Mucosa of descending colon (tissue), 3 donors: Measurements from ENCODE around the gene PELI3. TPM values are rescaled to one million over a fixed set of nuclear protein-coding genes. Genes with fewer than 3 reads are reported as not detected.

ENCODE experiments used
- ATAC-seq: fragments of 200-7000 bp; cut with Tn5 transposase; one replicate; pipeline ENCODE4 v1.9.1; 2020; ENCODE audit warnings: mild to moderate bottlenecking, moderate library complexity
- DNase-seq, 3 donors: peaks; one replicate each; pipeline ENCODE4 v3.0.0-alpha.2; 2020
- H3K36me3 ChIP-seq: fragments of 200-600 bp; one replicate; pipeline ENCODE4 v1.8.0; 2021; ENCODE audit warnings: low read depth, mild to moderate bottlenecking
- H3K4me1 ChIP-seq: fragments of 200-600 bp; one replicate; pipeline ENCODE4 v1.8.0; 2021; ENCODE audit warnings: low read depth, mild to moderate bottlenecking
- H3K4me3 ChIP-seq: fragments of 200-600 bp; one replicate; pipeline ENCODE4 v1.8.0; 2021; ENCODE audit warnings: mild to moderate bottlenecking
- H3K9me3 ChIP-seq: fragments of 200-600 bp; one replicate; pipeline ENCODE4 v1.8.0; 2021; ENCODE audit warnings: mild to moderate bottlenecking
- intact Hi-C, 2 donors: fragments of 100-400 bp; cut with DNase I in 1 of 2; cut with micrococcal nuclease in 1 of 2; formaldehyde crosslinking; loops; one replicate each; pipeline versions ENCODE4 v1.11.0 to v1.11.1; 2022; cut with DNase I, micrococcal nuclease
- total RNA-seq, 3 donors: library from RNA; stranded (reverse); fragmentation: NEBNext Ultra II Directional in 2 of 3; extraction: Animal tissue kit (Norgen Biotek cat#: 25700) in 2 of 3; gene quantifications; one replicate each; pipeline versions ENCODE4 v1.2.1 to v1.2.4, GENCODE V29; 2021 to 2023
- TF ChIP-seq, protein P1 (sequence below): fragments of 200-600 bp; IDR thresholded peaks from one replicate; pipeline ENCODE4 v1.8.0; 2022; ENCODE audit warnings: antibody characterized with exemption, mild to moderate bottlenecking
- donor health status: DM: no; HTN: no; CAD: no; lungs with moderate emphysema.
- donor health status: DM: no; HTN: no; CAD: no.
- donor health status: DM: no; HTN: yes; CAD: no.

PELI3 gene
- total RNA-seq, 3 donors from 2014 or later = 2.8 to 25.5 (median 3.6) TPM

DNA sequence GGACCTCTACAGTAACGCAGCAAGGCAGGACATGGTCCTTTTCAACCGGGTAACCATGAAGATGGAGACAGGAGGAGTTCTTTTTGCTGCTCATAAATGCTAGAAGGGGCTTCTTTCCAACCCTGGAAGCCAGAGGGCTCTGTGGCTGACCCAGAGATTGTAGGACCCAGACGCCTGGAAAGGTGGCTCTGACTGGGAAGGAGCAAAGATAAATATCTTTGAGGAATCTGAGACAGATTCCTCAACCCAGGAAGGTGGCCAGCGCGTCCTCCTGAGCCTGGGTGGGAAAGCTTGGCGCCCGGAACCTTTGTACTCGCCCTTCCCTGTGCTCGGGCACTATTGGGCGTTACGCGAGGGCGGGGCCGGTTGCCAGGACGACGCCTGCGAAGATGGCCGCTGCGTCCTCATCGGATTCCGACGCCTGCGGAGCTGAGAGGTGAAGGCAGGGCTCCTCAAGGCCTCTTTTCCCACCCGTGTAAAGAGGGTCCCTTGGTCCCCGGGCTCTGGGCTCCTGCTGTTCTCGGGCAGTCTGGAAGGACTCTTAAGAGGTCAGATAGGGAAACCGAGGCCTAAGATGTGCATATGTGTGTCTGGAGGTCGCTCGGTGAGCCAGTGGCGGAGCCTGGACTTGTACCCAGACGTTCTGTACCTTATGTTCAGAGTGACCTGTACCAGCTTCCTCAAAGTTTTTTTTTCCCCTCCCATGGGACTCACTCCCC is 43.7 kb downstream of the PELI3 start, which contains the start of gene BBS1:
BBS1 (plus strand) TSS at position 365 of the 719 bp plus-strand sequence; CDS start at position 390, 25 bp downstream.
- peaks cover 4% of the 10 kb centered on the region for H3K4me1 ChIP-seq
- no peaks in the 10 kb centered on the region for H3K9me3 ChIP-seq
- intact Hi-C loops = no loop called here
- DNase-seq (peak; percentile 91 to 92 (median 92)), ATAC-seq (peak; percentile 100)
- H3K4me3 ChIP-seq = peak within 1 kb of the TSS; percentile 35
- TF ChIP-seq, protein P1, sequence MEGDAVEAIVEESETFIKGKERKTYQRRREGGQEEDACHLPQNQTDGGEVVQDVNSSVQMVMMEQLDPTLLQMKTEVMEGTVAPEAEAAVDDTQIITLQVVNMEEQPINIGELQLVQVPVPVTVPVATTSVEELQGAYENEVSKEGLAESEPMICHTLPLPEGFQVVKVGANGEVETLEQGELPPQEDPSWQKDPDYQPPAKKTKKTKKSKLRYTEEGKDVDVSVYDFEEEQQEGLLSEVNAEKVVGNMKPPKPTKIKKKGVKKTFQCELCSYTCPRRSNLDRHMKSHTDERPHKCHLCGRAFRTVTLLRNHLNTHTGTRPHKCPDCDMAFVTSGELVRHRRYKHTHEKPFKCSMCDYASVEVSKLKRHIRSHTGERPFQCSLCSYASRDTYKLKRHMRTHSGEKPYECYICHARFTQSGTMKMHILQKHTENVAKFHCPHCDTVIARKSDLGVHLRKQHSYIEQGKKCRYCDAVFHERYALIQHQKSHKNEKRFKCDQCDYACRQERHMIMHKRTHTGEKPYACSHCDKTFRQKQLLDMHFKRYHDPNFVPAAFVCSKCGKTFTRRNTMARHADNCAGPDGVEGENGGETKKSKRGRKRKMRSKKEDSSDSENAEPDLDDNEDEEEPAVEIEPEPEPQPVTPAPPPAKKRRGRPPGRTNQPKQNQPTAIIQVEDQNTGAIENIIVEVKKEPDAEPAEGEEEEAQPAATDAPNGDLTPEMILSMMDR = no peak
- H3K36me3 ChIP-seq = peaks cover 3% of the 10 kb centered on the region

DNA sequence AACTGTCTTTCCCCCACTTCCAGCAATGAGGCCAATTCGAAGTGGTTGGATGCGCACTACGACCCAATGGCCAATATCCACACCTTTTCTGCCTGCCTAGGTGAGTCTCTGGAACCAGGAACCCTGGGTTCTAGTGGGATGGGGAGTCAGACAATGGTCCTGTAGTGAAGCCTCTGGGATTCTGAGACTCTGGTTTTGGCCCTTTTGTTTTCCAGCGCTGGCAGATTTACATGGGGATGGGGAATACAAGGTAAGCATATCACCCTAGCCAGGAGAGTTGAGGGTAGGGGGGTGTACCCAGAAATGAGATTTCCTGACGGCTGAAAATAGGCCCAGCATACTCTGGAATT is 44.3 kb downstream of the PELI3 start:
- H3K4me1 ChIP-seq = peaks cover 4% of the 10 kb centered on the region
- H3K9me3 ChIP-seq = no peaks in the 10 kb centered on the region
- intact Hi-C loops = no loop called here
- ATAC-seq (peak; percentile 37), DNase-seq (no peak)
- peak overlapping the region; percentile 35 for H3K4me3 ChIP-seq
- TF ChIP-seq, protein P1 = no peak
- peaks cover 3% of the 10 kb centered on the region for H3K36me3 ChIP-seq

DNA sequence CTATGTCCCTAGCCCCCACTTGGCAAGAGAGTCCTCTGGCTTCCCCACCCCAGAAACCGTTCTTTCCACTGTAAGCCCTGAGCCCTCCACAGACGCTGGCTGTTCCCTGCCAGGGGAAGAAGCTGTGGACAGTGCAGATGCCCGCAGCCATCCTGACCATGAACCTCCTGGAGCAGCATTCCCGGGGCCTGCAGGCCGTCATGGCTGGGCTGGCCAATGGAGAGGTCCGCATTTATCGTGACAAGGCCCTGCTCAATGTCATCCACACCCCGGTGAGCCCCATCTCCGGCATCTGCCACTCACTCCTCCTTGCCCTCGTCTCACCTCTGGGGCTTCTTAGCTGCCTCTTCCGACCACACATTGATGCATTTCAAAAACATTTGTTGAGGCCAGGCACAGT is 56.9 kb downstream of the PELI3 start:
- TF ChIP-seq, protein P1 = no peak
- H3K36me3 ChIP-seq = no peaks in the 10 kb centered on the region

DNA sequence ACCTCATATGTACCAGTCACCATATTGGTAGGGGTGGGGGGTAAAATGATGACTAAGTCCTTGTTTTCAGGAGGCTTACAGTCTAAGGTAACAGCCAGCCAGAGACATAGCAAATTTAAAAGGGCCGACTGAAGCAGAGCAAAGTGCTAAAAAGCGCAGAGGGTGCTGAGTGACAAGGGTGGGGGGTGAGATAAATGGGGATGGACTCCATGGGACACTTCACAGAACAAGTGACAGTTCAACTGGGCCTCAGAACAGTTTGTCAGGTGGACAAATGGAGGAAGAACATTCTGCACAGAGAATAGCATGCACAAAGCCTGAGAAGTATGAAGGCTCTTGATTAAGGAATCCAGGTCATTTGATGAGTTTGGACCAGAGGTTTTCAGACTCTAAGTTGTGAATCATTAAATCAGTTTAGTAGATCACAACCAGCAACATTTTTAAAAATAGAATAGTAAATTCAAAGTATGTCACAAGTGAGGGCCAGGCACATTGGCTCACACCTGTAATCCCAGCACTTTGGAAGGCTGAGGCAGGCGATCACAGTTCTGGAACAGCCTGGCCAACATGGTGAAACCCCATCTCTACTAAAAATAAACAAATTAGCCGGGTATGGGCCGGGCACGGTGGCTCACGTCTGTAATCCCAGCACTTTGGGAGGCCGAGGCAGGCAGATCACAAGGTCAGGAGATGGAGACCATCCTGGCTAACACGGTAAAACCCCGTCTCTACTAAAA is 57.8 kb downstream of the PELI3 start:
- TF ChIP-seq, protein P1 = no peak
- no peak overlapping the region for H3K4me3 ChIP-seq
- intact Hi-C loops = no loop called here
- H3K36me3 ChIP-seq = no peaks in the 10 kb centered on the region
- H3K4me1 ChIP-seq = no peaks in the 10 kb centered on the region
- no peaks in the 10 kb centered on the region for H3K9me3 ChIP-seq
- no peak for DNase-seq
- ATAC-seq = no peak

More for the DNA sequence above, 56.9 kb downstream of the PELI3 start:
- intact Hi-C loops = no loop called here
- ATAC-seq (no peak), DNase-seq (no peak)
- H3K4me1 ChIP-seq = no peaks in the 10 kb centered on the region
- H3K9me3 ChIP-seq = no peaks in the 10 kb centered on the region
- no peak overlapping the region for H3K4me3 ChIP-seq

Other genes starting within 250 kb of the PELI3 start
- 10 to 100 TPM in 2 of 3 donors, 1 to 10 TPM in 1; 9.4 to 45.2 (median 10.8) TPM for gene KLC2, start 209.2 kb upstream of the PELI3 start, total RNA-seq
- gene RAB1B, start 198.3 kb upstream of the PELI3 start, total RNA-seq = 100 to 1,000 TPM; 154 to 210 (median 191) TPM
- 1 to 10 TPM; 1.0 to 1.9 (median 1.3) TPM for gene CNIH2, start 188.7 kb upstream of the PELI3 start, total RNA-seq
- 10 to 100 TPM; 66.1 to 93.5 (median 77.9) TPM for gene YIF1A, start 177.8 kb upstream of the PELI3 start, total RNA-seq
- under 1 TPM; 0.17 to 0.38 (median 0.27) TPM for gene TMEM151A, start 175.0 kb upstream of the PELI3 start, total RNA-seq
- gene CD248, start 149.9 kb upstream of the PELI3 start, total RNA-seq = 10 to 100 TPM in 2 of 3 donors, 1 to 10 TPM in 1; 4.5 to 37.7 (median 28.5) TPM
- gene RIN1, start 130.5 kb upstream of the PELI3 start, total RNA-seq = 10 to 100 TPM in 1 of 3 donors, 1 to 10 TPM in 2; 5.2 to 12.7 (median 9.5) TPM
- 10 to 100 TPM; 35.9 to 47.6 (median 39.3) TPM for gene BRMS1, start 121.8 kb upstream of the PELI3 start, total RNA-seq
- 10 to 100 TPM; 13.4 to 34.6 (median 13.4) TPM for gene B4GAT1, start 119.3 kb upstream of the PELI3 start, total RNA-seq
- gene SLC29A2, start 95.1 kb upstream of the PELI3 start, total RNA-seq = 10 to 100 TPM; 10.3 to 22.6 (median 14.9) TPM
- 1 to 10 TPM in 1 of 3 donors, not detected in 2; 5.6 TPM for gene NPAS4, start 45.9 kb upstream of the PELI3 start, total RNA-seq
- gene MRPL11, start 28.1 kb upstream of the PELI3 start, total RNA-seq = 10 to 100 TPM; 43.7 to 64.9 (median 46.6) TPM
- gene DPP3, start 13.5 kb downstream of the PELI3 start, total RNA-seq = 10 to 100 TPM; 37.9 to 92.2 (median 75.5) TPM
- gene BBS1, start 43.7 kb downstream of the PELI3 start, total RNA-seq = 10 to 100 TPM; 27.7 to 49.3 (median 35.4) TPM
- gene ZDHHC24, start 79.1 kb downstream of the PELI3 start, total RNA-seq = 10 to 100 TPM in 2 of 3 donors, 1 to 10 TPM in 1; 9.1 to 11.8 (median 10.4) TPM
- gene ACTN3, start 80.0 kb downstream of the PELI3 start, total RNA-seq = under 1 TPM in 1 of 3 donors, not detected in 2; 0.09 TPM
- gene CTSF, start 101.7 kb downstream of the PELI3 start, total RNA-seq = 10 to 100 TPM in 1 of 3 donors, 1 to 10 TPM in 2; 5.8 to 84.3 (median 8.3) TPM
- gene CCDC87, start 126.2 kb downstream of the PELI3 start, total RNA-seq = under 1 TPM; 0.32 to 0.63 (median 0.58) TPM
- gene CCS, start 126.3 kb downstream of the PELI3 start, total RNA-seq = 10 to 100 TPM; 34.9 to 50.7 (median 42.2) TPM
- gene RBM14, start 149.7 kb downstream of the PELI3 start, total RNA-seq = 10 to 100 TPM; 63.8 to 87.0 (median 72.6) TPM
- gene RBM4, start 171.8 kb downstream of the PELI3 start, total RNA-seq = 100 to 1,000 TPM; 101 to 125 (median 104) TPM
- gene RBM4B, start 211.0 kb downstream of the PELI3 start, total RNA-seq = 10 to 100 TPM; 16.7 to 22.7 (median 16.7) TPM